OCI-LY3 (cell line): ENCODE data around the gene RNFT2.

Experiments used
- CTCF ChIP-seq: fragments of 200-600, 300-600 bp; sonication (generic); IDR thresholded peaks from 2 replicates; pipeline ENCODE4 v1.5.1; 2014; ENCODE audit warnings: antibody characterized with exemption, low read length, low read depth
- EZH2phosphoT487 ChIP-seq: fragments of 200-600 bp; shearing (Covaris generic); IDR thresholded peaks from 2 replicates; pipeline ENCODE4 v1.6.1; 2018; ENCODE audit warnings: antibody characterized with exemption, mixed run types, low read depth

- no peak for TF ChIP-seq CTCF
- no peak for TF ChIP-seq EZH2phosphoT487
Observed at GRCh38 chr12:116880213-116880816, 142.2 kb downstream of the RNFT2 start.
